GM04503 (cell line): Measurements from ENCODE around the gene CCL20.
A peak's percentile ranks its signal among the peaks of the same experiment; 100 is the strongest.
"Not testable (repeated sequence)": the region's sequence is repeated elsewhere in the genome, so short reads cannot be mapped to it uniquely, and the experiment has no call there.

Experiments
- DNase-seq: peaks from one replicate; pipeline ENCODE4 v3.0.0-alpha.2; 2012; ENCODE audit warnings: low read depth

Gene CCL20

DNA sequence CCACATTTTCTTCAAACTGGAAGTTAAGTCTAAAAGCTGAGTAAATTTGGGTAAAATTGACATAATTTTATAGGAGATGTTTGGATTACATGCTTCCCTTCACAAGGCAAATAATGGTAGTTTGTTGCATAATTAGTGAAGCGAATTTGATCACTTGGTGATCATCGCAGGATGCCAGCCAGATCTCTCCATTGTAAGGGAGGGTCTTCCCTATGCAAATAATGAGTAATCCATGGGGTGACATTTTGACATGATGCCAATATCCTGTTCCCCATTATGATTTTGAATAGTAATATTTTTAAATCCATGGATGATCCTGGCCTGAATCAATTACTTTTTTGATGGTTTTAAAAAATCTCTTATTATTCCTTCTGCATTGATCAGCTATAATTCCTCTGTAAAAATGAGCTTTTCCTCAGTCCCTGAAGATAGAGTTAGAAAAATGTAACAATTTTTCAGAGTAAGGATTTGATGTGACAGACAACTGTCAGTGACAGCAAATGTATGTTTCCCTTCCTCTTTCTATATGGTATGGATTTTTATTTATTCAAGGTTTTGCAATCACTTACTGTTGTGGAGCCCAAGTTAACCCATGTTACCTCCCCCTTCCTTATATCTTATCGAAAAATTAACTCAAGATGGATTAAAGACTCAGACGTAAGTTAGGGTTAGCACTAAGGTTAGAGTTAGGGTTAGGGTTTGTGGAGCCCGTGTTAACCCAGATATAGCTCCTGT is 21.4 kb downstream of the CCL20 start:
- DNase-seq, result no peak

DNA sequence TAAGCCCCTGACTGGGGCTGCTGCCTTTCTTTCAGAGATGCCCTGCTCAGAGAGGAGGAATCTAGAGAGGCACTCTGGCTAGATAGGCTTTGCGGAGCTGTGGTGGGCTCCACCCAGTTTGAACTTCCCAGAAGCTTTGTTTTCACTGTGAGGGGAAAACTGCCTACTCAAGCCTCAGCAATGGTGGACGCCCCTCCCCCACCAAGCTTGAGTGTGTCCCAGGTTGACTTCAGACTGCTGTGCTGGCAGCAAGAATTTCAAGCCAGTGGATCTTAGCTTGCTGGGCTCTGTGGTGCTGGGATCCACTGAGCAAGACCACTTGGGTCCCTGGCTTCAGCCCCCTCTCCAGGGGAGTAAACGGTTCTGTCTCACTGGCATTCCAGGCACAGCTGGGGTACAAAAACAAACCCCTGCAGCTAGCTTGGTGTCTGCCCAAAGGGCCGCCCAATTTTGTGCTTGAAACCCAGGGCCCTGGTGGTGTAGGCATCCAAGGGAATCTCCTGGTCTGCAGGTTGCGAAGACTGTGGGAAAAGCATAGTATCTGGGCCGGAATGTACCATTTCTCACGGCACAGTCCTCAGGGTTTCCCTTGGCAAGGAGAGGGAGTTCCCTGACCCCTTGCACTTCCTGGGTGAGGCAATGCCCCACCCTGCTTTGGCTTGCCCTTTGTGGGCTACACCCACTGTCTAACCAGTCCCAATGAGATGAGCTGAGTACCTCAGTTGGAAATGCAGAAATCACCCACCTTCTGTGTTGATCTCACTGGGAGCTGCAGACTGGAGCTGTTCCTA is 25.9 kb downstream of the CCL20 start:
- not testable (repeated sequence) for DNase-seq

DNA sequence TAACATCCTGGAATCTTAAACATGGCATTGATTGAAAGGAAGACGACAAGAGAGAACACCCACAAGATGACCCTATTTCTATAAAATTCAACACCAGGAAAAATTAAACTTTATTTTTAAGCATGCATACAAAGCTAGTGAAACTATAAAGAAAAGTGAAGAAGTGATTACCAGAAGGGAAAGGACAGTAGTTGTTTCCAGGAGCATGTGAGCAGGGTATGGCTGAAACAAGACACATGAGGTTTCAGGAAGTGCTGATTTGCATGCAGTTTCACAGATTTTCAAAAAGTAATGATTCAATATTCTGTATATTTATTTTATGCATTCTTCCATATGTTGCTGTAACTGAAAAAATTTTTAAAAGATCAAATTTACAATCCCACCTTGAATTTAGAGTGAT is 33.2 kb downstream of the CCL20 start:
- DNase-seq, result no peak

DNA sequence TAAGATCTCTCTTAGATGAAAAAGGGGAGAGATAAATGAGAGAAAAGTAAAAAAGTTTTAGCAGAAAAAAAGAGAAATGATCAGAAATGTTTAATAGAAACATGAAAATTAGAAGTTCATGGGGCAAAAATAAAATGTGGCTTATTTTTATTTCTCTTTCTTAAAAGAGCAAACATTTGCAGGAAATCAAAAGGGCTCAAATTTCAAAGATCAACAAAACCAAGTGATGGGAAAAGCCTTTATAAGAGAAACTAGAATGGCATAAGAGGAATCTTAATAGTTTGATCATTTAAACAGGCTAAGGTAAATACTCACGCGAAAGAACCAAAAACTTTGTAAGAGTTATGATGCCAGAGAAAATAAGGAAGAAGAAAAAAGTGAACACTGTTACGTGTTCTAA is 34.5 kb downstream of the CCL20 start:
- DNase-seq, result no peak

DNA sequence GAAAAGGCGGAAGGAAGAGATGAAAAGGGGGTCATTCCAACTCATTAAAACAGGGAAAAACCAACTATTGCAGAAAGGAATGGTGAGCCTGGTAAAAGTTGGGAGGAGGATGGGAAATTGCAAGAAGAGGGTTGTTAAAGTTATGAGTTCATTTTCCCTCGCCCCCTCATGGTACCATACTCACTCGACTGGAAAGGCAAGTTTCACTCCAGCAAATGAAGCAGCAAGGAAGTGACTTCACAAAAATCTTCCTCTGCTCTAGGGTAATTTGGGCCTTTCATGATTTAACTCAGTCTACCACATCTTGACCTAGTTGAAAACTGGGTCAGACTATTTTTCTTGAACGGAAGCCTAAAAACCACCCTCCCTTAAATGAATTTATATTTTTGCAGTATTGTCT is 34.9 kb downstream of the CCL20 start:
- no peak for DNase-seq

DNA sequence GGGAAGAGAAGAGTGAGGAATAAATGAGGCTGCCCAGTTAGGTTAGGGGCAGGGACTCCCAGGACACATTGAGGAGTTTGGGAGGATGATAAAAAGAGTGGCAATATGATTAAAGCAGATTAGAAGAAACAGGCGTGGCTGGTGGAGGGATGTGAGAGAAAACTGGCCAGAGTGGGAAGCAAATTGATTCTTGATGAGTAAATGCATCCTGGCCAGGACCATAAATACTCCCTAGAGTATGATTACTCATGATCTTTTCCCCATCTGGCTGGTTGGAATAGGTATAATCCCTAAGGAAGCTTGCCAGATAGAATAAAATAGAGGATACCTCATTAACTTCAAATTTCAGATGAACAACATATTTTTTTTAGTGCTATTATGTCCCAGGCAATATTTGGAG is 36.3 kb downstream of the CCL20 start:
- peak; percentile 16 for DNase-seq

DNA sequence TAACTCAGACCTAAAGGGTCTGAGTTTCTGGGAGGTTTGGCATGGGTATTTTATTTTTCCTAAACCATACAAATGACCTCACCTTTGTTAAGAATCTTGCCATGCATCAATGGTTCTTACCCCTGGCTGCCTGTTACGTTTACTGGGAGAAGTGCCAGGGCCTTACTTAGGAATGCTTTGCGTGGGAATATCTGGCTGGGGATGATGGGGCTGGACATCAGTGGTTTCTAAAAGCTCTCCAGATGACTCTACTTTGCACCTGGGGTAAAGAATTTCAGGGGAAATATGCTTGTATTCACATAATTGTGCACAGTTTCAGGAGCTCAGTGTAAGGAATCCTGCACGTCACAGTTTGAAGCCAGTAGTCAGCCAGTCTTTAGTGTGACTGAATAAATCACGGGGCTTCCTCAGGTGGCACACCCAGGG is 39.6 kb downstream of the CCL20 start:
- DNase-seq, result no peak

DNA sequence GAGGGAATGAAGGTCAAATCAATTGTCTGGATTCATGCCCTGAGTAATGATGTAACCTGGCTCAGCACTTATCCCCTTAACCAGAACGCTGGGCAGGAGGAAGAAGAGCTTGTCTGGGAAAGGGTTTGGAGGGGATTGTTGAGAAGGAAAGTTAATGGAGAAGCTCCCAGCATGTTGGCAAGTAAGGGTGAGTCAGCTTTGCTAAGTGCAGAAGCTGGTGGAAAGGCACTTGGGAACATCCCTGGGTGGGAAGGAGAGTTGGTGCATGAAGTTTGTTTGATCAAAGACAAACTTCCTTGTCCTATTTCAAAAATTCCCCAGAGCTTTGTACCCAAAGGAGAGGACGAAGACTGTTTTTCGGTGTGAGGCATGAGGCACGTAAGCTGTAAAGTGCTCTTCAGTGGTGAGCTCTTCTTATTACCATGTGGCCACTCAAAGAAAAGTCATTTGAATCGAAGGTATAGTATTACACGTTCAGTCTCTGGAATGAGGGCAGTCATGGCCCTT is 40.2 kb downstream of the CCL20 start:
- no peak for DNase-seq

DNA sequence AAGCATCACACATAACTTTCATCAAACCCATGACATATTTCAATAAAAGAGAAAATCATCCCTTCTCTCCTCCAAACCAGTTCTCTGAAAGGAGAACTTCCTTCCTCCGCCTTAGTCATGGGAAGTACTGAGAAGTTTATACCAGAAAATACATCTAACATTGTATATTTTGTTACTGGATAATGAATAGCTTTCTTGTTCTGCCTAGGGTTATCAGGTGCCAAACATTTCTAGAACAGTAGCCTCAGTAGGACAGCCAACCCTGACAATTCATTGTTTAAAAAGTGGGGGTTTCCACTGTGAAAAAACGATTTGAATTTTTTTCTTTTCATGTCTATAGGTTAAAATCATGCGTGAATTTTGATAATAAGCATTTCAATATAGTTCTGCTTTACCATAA is 41.8 kb downstream of the CCL20 start:
- no peak for DNase-seq

DNA sequence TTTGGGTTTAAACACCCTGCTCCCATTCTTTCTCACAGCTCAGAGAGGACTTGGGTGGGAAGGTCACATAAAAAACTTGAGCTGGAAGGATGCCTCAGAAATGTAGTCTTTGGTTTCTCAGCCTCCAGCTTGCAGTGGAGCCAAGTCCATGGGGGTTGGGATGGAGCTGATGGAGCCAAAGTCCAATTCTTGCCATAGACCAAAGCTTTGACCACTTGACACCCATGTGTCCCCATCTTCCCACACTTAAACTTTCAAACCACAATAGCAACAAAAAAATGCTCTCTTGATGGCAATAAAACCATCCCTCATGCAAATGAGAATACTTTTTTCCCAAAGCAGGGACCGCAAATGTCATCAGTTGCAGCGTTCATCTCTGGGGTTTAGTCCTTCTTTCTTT is 43.1 kb downstream of the CCL20 start:
- DNase-seq, result no peak

DNA sequence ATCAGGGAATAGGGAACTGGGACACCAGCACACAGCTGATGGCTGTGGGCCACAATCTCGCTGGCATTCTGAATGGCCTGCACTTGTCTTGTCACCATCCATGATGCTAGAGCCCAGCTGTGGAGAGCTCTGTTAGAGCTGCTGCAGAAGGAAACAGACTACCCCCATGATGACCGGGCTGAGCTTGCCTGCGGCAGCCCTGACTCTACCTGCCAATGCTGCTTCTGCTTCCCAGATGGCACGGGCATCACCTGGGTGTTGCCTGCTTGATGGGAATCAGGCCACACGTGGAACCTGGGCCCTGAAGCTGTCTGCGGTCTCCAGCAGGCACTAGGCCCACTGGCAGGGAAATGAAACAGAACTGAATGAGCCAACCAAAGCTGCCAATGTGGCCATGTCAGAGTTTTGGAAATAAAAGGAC is 46.6 kb downstream of the CCL20 start:
- DNase-seq, result no peak

DNA sequence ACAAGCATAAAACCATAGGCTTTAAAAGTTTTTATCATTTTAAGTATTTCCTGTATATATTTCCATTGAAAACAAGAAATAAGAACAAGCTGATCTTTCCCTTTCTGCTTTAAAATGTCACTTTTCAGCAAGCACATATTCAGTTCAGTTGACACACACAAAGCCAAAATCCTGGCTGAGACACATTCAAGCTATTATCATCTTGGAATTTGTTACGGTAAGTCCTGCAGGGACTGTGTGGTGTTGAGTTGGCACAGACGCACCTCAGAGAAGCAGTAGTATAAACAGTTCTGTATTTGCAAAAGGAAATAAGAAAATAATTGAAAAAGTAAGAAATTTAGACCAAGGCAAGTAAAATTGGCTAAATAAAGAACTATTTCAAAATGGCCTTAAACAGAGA is 47.4 kb downstream of the CCL20 start:
- DNase-seq, result no peak

DNA sequence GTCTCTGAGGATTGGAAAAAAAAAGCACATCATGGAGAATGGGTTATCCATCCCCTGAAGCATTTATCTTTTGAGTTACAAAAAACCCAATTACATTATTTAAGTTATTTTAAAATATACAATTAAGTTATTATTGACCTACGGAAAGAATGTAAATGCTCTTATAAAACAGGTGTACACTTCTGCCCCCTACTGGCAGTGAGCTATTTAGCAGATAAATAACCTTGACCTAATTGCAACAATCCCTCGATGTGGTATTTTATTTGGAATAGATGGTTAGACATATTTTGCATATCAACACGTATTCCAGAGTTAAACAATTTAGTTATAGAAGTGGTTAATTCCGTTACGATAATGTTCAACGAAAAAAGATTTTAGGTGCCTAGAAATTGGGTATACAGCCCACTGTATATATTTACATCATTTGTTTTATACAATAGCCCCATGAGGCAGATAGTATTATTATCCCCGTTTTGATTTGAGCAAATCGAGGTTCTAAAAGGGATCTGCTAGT is 48.6 kb downstream of the CCL20 start:
- DNase-seq, result no peak

DNA sequence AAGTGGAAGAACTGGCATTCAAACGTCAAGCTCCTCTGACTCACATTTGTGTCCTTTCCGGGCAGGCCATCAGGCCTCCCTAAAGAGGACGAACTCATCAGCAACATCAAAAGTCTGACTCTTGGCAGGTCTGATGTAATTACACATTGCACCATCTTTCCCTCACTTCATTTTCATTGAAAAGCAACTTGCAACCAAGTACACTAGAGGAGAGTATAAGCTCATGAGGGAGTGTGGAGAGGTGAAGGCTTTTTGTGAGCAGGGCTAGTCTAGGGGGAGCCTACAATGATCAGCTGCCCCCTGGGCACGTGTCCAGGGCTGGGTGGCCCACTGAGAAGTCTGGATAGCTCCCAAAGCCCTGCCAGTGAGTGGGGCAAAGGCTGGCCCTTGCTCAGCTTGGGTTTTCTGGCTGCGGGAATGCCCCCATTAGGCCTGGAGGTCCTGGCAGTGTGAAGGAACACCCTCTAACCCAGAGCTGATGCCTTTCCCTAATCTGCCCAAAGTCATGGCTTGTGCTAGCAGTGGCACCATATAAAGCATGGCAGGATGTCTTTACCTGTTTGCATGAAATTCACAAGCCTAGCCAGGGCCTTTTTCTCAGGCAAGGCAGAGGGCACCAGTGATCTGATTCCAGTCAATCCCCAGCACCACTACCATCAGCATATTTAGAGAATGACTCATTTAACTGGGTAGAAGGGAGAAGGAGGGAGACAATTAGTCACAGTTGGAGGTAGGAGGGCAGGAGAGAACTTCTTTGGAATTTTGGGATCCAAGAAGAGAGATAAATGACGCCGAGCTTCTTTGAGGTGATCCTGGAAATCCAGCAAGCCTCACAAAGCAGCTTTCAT is 49.3 kb downstream of the CCL20 start:
- peak; percentile 42 for DNase-seq

DNA sequence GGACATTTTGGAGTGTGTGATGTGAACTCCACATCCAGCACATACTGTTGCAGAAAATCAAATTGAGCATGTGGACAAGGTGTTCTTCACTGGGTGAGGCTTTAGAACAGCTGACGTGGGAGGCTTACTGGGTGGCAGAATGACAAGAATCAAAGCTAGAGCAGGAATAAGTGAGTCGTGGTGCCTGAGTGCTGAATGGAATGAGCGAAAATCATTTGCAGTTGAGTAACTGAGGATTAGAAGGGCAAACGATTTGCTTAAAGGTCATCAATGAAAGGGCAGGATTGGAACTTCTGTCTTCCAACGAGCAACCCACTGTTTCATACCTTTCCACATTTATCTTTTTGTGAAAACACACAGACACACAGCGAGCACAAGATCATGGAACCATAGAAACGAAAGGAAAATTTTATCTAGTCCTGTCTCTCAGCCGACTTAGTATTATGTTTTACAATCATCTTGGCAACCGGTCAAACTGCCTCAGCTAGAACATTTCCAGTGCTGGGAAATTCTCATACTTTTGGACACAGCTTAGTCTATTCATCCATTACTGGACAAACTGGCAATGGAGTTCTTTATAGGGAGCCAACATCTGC is 50.6 kb downstream of the CCL20 start:
- DNase-seq, result no peak

DNA sequence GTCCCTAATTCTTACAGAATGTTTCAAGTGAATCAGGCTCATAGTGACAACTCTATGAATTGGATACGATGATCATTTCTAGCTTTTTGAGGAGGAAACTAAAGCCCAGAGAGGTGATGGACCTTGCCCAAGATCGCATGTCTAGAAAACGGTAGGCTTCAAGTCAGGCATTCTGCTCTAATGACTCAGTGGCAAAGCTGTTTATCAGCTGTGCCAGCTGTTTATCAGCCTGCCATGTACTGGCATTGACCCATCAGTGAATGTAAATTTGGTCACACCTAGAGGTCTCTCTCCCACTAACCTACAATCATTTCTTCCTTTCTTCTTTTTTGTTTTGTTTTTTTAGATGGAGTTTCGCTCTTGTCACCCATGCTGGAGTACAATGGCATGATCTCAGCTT is 51.6 kb downstream of the CCL20 start:
- no peak for DNase-seq
